Gastrocnemius medialis (tissue), 4 donors: ENCODE measurements around the gene IQSEC1. TPM values are rescaled to one million over a fixed set of nuclear protein-coding genes. Genes with fewer than 3 reads are reported as not detected.

Experiments used
- ATAC-seq, 2 donors: fragments of 150-250 bp; one replicate each; pipeline ENCODE4 v1.9.1; 2016
- DNase-seq, 2 donors: peaks; one replicate each; pipeline ENCODE4 v3.0.0-alpha.2; 2019
- H3K27ac ChIP-seq, 4 donors: fragments of 200-600 bp; sonication (generic); 1 replicate in 1 of 4; 2 replicates in 3 of 4; pipeline ENCODE4 v1.5.1; 2016 to 2018; ENCODE audit warnings: mild to moderate bottlenecking in 2 of 4, moderate library complexity in 1 of 4
- H3K27me3 ChIP-seq, 3 donors: fragments of 200-600 bp; sonication (generic) in 2 of 3; 1 replicate in 1 of 3; 2 replicates in 2 of 3; pipeline versions ENCODE4 v1.5.1 to v1.6.0; 2016 to 2019; ENCODE audit warnings: mild to moderate bottlenecking in 1 of 3, moderate library complexity in 1 of 3
- H3K36me3 ChIP-seq, 2 donors: fragments of 200-600 bp; sonication (generic) in 1 of 2; one replicate each; pipeline ENCODE4 v1.5.1; 2017 to 2018
- H3K4me1 ChIP-seq, 2 donors: fragments of 200-600 bp; sonication (generic) in 1 of 2; one replicate each; pipeline ENCODE4 v1.5.1; 2016 to 2017; ENCODE audit warnings: mild to moderate bottlenecking in 2 of 2
- H3K4me3 ChIP-seq, 4 donors: fragments of 200-600 bp; sonication (generic) in 3 of 4; 1 replicate in 1 of 4; 2 replicates in 3 of 4; pipeline ENCODE4 v1.5.1; 2016 to 2019; ENCODE audit warnings: mild to moderate bottlenecking in 2 of 4
- H3K9me3 ChIP-seq, 3 donors: fragments of 200-600 bp; sonication (generic) in 2 of 3; 1 replicate in 1 of 3; 2 replicates in 2 of 3; pipeline ENCODE4 v1.5.1; 2016 to 2019
- POLR2A ChIP-seq, 2 donors: fragments of 450-650 bp; IDR thresholded peaks; one replicate each; pipeline ENCODE4 v1.6.1; 2017; ENCODE audit warnings: antibody characterized with exemption in 2 of 2, mild to moderate bottlenecking in 2 of 2, moderate library complexity in 2 of 2
- in situ Hi-C, 4 donors: fragments of 200-750 bp; cut with MboI; loops; one replicate each; pipeline versions ENCODE4 v1.15.0 to v1.8.0; 2017; ENCODE audit warnings: low sequenced_read_pairs in 4 of 4
- intact Hi-C: fragments of 100-400 bp; cut with DNase I; formaldehyde crosslinking; loops from one replicate; pipeline ENCODE4 v1.15.1; 2023; ENCODE audit warnings: low total_unique reads
- total RNA-seq, 4 donors: library from RNA; depleted of rRNA; stranded (reverse); fragments of >200 nt; gene quantifications; one replicate each; pipeline versions ENCODE4 v1.1.0 to v1.2.3, GENCODE V29; 2016
- TF ChIP-seq, protein P1 (sequence below), 5 experiments: fragments of 450-650 bp in 3 of 5; fragments of 200-600 bp in 2 of 5; sonication (generic) in 2 of 5; IDR thresholded peaks in 4 of 5; conservative IDR thresholded peaks in 1 of 5; 1 replicate in 4 of 5; 2 replicates in 1 of 5; pipeline ENCODE4 v1.5.1; 2016 to 2019; ENCODE audit warnings: antibody characterized with exemption in 5 of 5, mild to moderate bottlenecking in 3 of 5, moderate library complexity in 3 of 5

Gene IQSEC1
- total RNA-seq, 4 donors from 2014 or later, result 15.2 to 31.3 (median 28.0) TPM

DNA sequence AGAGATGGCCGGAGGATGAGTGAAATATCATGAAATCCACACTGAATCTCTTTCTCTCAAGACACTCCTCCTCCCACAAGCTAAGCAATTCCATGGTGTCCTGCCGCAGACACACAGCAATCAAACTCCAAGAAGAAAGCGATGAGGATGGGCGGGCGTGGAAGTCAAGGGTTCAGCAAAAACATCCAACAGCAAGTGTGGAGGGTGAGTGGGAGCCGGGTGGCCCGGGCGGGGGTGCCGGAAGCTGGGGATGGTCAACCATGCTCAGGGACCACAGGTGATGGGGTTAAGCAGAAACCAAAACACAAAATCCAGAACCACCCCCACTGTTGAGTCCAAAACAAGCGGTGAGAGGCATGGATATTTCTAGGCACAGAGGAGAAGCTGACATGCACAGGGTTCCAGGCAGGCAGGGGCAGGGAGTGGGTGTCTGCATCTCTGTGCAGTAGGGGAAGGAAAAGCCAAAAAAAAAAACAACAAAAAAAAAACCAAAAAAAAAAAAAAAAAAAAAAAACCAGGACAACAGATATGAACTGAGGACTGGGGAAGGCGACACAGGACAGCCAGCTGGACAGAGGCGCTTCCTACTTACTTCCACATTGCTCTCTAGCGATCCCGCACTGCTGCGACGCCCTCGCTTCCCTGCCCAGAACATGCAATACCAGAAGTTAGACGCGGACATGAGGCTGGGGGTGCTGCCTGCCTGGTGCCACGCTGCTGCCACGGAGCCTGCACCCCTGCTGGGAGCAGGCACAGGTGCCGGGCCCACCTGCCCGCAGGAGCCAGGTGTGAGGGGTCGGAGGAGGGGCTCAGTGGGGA is 170.8 kb downstream of the IQSEC1 start:
- intact Hi-C loops, result no loop called here

DNA sequence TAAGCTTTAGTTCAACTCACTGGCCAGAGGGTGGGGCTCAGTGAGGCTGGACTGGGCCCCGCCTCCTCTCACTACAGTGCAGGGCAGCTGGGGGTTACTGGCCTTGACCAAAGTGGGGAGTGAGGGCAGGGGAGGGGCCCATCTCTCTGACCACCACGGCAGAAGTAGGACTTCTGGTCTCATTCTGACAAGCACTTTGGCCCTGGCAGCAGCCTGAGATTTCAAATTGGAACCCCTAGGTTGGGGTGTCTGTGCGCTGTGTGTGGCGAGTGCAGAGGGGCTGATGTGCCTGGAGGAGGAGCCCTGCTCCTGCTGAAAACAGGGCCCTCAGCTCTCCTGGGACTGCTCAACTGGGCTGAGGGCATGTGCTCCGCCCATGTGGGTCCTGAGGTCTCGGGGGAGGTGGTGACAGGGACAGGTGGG is 171.6 kb downstream of the IQSEC1 start:
- DNase-seq (no peak), ATAC-seq (no peak)
- no peak overlapping the region for H3K4me3 ChIP-seq
- H3K36me3 ChIP-seq, result peaks cover 0 to 22% of the 10 kb centered on the region in 2 donors
- in situ Hi-C loops (no loop called here), intact Hi-C loops (no loop called here)
- no peaks in the 10 kb centered on the region for H3K9me3 ChIP-seq
- H3K27ac ChIP-seq, result no peak overlapping the region
- no peaks in the 10 kb centered on the region for H3K27me3 ChIP-seq
- TF ChIP-seq, protein P1, sequence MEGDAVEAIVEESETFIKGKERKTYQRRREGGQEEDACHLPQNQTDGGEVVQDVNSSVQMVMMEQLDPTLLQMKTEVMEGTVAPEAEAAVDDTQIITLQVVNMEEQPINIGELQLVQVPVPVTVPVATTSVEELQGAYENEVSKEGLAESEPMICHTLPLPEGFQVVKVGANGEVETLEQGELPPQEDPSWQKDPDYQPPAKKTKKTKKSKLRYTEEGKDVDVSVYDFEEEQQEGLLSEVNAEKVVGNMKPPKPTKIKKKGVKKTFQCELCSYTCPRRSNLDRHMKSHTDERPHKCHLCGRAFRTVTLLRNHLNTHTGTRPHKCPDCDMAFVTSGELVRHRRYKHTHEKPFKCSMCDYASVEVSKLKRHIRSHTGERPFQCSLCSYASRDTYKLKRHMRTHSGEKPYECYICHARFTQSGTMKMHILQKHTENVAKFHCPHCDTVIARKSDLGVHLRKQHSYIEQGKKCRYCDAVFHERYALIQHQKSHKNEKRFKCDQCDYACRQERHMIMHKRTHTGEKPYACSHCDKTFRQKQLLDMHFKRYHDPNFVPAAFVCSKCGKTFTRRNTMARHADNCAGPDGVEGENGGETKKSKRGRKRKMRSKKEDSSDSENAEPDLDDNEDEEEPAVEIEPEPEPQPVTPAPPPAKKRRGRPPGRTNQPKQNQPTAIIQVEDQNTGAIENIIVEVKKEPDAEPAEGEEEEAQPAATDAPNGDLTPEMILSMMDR (IDR thresholded peaks at IDR 0.05 in 4 of 5, conservative IDR thresholded peaks at IDR 0.05 in 1 of 5), result no peak
- TF ChIP-seq POLR2A (IDR thresholded peaks at IDR 0.05), result no peak
- H3K4me1 ChIP-seq, result peaks cover 17 to 20% of the 10 kb centered on the region in 2 donors

More for the DNA sequence above, 170.8 kb downstream of the IQSEC1 start:
- DNase-seq (no peak), ATAC-seq (no peak)
- Histone ChIP-seq H3K27ac (no peak overlapping the region), H3K36me3 (peaks cover 0 to 22% of the 10 kb centered on the region in 2 donors), H3K9me3 (no peaks in the 10 kb centered on the region), H3K4me3 (no peak overlapping the region), H3K27me3 (no peaks in the 10 kb centered on the region), H3K4me1 (peaks cover 17 to 23% of the 10 kb centered on the region in 2 donors)
- TF ChIP-seq POLR2A (IDR thresholded peaks at IDR 0.05), result no peak
- TF ChIP-seq, protein P1 (IDR thresholded peaks at IDR 0.05 in 4 of 5, conservative IDR thresholded peaks at IDR 0.05 in 1 of 5), result no peak
- in situ Hi-C loops, result no loop called here

DNA sequence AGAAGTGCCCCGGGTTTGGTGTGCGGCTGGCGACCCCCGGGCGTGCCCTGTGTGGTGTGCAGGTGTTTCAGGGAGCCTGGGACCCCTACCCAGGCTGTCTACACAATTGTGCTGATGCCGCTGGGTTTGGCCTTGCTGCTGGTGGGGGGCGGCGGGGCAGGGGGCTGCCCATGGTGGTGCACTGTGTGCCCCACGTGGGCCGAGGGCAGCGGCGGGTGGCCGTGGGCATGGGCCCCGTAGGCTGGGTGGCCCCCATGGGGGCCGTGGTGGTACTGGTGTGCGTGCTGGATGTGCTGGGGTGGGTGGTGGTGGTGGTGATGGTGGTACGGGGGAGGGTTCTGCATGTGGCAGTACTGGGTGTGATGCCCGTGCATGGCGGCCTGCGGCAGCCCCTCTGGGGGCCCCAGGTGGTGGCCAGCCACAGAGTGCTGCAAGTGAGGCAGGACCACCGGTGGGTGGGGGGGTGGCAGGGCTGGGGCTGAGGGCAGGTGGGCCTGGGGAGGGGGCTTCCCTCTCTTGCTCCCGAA is 172.3 kb downstream of the IQSEC1 start:
- no peak for DNase-seq
- Histone ChIP-seq H3K4me3 (no peak overlapping the region), H3K9me3 (no peaks in the 10 kb centered on the region), H3K27me3 (no peaks in the 10 kb centered on the region), H3K36me3 (peaks cover 0 to 16% of the 10 kb centered on the region in 2 donors), H3K27ac (no peak overlapping the region), H3K4me1 (peaks cover 16 to 19% of the 10 kb centered on the region in 2 donors)
- intact Hi-C loops (no loop called here), in situ Hi-C loops (no loop called here)
- no peak for ATAC-seq
- TF ChIP-seq, protein P1 (IDR thresholded peaks at IDR 0.05 in 4 of 5, conservative IDR thresholded peaks at IDR 0.05 in 1 of 5), result no peak
- TF ChIP-seq POLR2A (IDR thresholded peaks at IDR 0.05), result no peak

DNA sequence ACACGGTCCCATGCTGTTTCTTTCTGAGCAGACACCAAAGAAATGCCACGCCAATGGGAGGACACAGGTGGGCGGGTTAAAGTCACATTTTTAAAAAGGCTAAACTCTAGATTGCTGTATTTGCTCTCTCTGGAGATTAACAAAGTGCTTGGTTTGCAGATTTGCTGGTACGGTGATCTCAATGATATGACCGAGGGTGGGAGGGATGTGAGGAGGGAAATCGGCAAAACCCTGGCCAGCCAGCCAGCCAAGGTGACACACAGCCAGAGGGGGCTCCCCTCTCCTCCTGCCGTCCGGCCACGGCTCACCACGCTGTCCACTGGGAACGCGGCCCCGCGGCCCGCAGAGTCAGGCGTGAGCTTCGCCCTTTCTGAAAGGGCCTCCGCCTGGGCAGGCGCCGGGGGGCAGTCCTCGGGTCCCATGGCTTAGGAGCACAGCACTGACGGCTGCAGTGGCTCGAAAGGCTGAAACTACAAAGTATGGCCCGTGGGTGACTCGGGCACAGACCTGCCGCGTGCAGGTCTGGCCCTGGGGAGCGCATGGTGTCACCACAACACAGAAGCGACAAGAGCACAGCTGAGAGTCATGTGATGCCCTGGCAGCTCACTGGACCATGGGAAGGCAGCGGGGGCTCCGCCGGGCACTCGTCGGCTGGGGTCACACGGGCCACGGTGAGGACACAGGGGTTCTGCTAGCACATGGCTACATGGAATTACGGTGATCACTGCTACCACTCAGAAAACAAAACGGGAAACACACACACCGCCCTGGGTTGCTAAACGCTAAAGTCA is 174.1 kb downstream of the IQSEC1 start:
- Histone ChIP-seq H3K36me3 (peaks cover 0 to 13% of the 10 kb centered on the region in 2 donors), H3K4me1 (peaks cover 16 to 25% of the 10 kb centered on the region in 2 donors), H3K27ac (no peak overlapping the region), H3K27me3 (no peaks in the 10 kb centered on the region), H3K9me3 (no peaks in the 10 kb centered on the region), H3K4me3 (no peak overlapping the region)
- intact Hi-C loops (no loop called here), in situ Hi-C loops (loop anchor here (10.0 to 25.0 kb wide), 2 partner anchors 86 to 88 kb away; no protein-coding TSS in a partner anchor)
- DNase-seq (no peak), ATAC-seq (no peak)
- TF ChIP-seq, protein P1 (IDR thresholded peaks at IDR 0.05 in 4 of 5, conservative IDR thresholded peaks at IDR 0.05 in 1 of 5), result no peak
- no peak for TF ChIP-seq POLR2A (IDR thresholded peaks at IDR 0.05)
